ENCODE data around the gene TLDC2.
"Not testable (repeated sequence)": the region's sequence is repeated elsewhere in the genome, so short reads cannot be mapped to it uniquely, and the experiment has no call there.

The TLDC2 gene

DNA sequence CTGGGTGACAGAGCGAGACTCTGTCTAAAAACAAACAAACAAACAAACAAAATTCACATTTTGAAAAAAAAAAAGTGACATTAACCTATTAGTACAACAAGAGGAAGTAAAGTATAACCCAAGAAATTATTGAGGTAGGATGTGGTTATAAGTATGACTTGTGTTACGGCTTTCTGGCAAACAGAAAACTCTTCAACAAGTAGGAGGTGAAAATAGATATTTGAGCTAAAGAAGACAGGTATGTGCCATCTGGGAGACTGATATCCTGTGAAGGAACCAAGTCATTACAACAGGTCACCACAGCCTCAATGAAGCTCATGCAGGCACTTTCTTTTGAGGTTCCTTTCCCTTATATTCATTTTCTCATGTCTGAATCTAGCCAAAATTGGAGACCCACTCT lies 28.8 kb downstream of the TLDC2 start:
- H3K4me3 ChIP-seq (ENCODE audit: low read length in 2 of 2) = no peak overlapping the region
- H3K27me3 ChIP-seq (ENCODE audit: control insufficient read depth in 2 of 2, insufficient read depth in 2 of 2, low read length in 2 of 2) = no peaks in the 10 kb centered on the region
- no peaks in the 10 kb centered on the region for H3K4me1 ChIP-seq (ENCODE audit: control insufficient read depth in 2 of 2, insufficient read depth in 2 of 2, low read length in 2 of 2)
- H3K27ac ChIP-seq (ENCODE audit: low read depth in 2 of 2, low read length in 2 of 2) = no peak overlapping the region
- H3K9me3 ChIP-seq (ENCODE audit: control insufficient read depth in 2 of 2, low read length in 2 of 2) = no peaks in the 10 kb centered on the region
- peaks cover 12 to 39% of the 10 kb centered on the region in 2 donors for H3K36me3 ChIP-seq (ENCODE audit: control insufficient read depth in 2 of 2, insufficient read depth in 2 of 2, low read length in 2 of 2)
- no peak overlapping the region for H3K9ac ChIP-seq (ENCODE audit: low read depth in 1 of 2, low read length in 2 of 2)

GRCh38 chr20:36905566-36905965 lies 29.6 kb downstream of the TLDC2 start:
- not testable (repeated sequence) for H3K4me1 ChIP-seq (ENCODE audit: control insufficient read depth in 2 of 2, insufficient read depth in 2 of 2, low read length in 2 of 2); H3K4me3 ChIP-seq (ENCODE audit: low read length in 2 of 2); H3K9me3 ChIP-seq (ENCODE audit: control insufficient read depth in 2 of 2, low read length in 2 of 2); H3K9ac ChIP-seq (ENCODE audit: low read depth in 1 of 2, low read length in 2 of 2); H3K27me3 ChIP-seq (ENCODE audit: control insufficient read depth in 2 of 2, insufficient read depth in 2 of 2, low read length in 2 of 2); H3K27ac ChIP-seq (ENCODE audit: low read depth in 2 of 2, low read length in 2 of 2)
- H3K36me3 ChIP-seq (ENCODE audit: control insufficient read depth in 2 of 2, insufficient read depth in 2 of 2, low read length in 2 of 2) = peaks cover 12 to 42% of the 10 kb centered on the region in 2 donors

- not testable (repeated sequence) for H3K9me3 ChIP-seq (ENCODE audit: control insufficient read depth in 2 of 2, low read length in 2 of 2); H3K4me3 ChIP-seq (ENCODE audit: low read length in 2 of 2); H3K27me3 ChIP-seq (ENCODE audit: control insufficient read depth in 2 of 2, insufficient read depth in 2 of 2, low read length in 2 of 2); H3K9ac ChIP-seq (ENCODE audit: low read depth in 1 of 2, low read length in 2 of 2); H3K4me1 ChIP-seq (ENCODE audit: control insufficient read depth in 2 of 2, insufficient read depth in 2 of 2, low read length in 2 of 2); H3K27ac ChIP-seq (ENCODE audit: low read depth in 2 of 2, low read length in 2 of 2)
- H3K36me3 ChIP-seq (ENCODE audit: control insufficient read depth in 2 of 2, insufficient read depth in 2 of 2, low read length in 2 of 2) = peaks cover 13 to 42% of the 10 kb centered on the region in 2 donors
Measured at GRCh38 chr20:36906086-36906485, 30.1 kb downstream of the TLDC2 start.

DNA sequence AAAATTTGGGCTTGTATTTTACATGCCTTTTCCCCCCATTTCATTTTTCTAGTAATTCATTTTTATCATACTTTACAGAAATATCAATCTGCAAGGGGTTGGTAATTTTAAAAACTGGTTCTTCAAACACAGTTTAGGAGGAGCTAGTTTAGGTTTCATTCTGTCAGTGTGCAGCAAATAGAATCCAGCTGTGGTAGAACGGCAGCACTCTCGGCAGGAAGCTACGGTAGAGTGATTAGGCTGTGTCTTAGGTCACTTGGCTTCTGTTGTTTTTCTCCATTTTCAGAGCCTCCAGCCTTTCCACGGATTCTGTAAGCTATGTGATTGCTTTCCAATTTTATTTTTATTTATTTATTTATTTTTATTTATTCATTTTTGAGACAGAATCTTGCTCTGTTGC lies 32.7 kb downstream of the TLDC2 start:
- no peaks in the 10 kb centered on the region for H3K9me3 ChIP-seq (ENCODE audit: control insufficient read depth in 2 of 2, low read length in 2 of 2)
- no peaks in the 10 kb centered on the region for H3K27me3 ChIP-seq (ENCODE audit: control insufficient read depth in 2 of 2, insufficient read depth in 2 of 2, low read length in 2 of 2)
- H3K36me3 ChIP-seq (ENCODE audit: control insufficient read depth in 2 of 2, insufficient read depth in 2 of 2, low read length in 2 of 2) = peaks cover 17 to 38% of the 10 kb centered on the region in 2 donors
- no peak overlapping the region for H3K9ac ChIP-seq (ENCODE audit: low read depth in 1 of 2, low read length in 2 of 2)
- H3K4me1 ChIP-seq (ENCODE audit: control insufficient read depth in 2 of 2, insufficient read depth in 2 of 2, low read length in 2 of 2) = no peaks in the 10 kb centered on the region
- no peak overlapping the region for H3K27ac ChIP-seq (ENCODE audit: low read depth in 2 of 2, low read length in 2 of 2)
- H3K4me3 ChIP-seq (ENCODE audit: low read length in 2 of 2) = no peak overlapping the region

- H3K4me1 ChIP-seq (ENCODE audit: control insufficient read depth in 2 of 2, insufficient read depth in 2 of 2, low read length in 2 of 2) = no peaks in the 10 kb centered on the region
- no peak overlapping the region for H3K27ac ChIP-seq (ENCODE audit: low read depth in 2 of 2, low read length in 2 of 2)
- H3K9ac ChIP-seq (ENCODE audit: low read depth in 1 of 2, low read length in 2 of 2) = no peak overlapping the region
- H3K27me3 ChIP-seq (ENCODE audit: control insufficient read depth in 2 of 2, insufficient read depth in 2 of 2, low read length in 2 of 2) = no peaks in the 10 kb centered on the region
- H3K36me3 ChIP-seq (ENCODE audit: control insufficient read depth in 2 of 2, insufficient read depth in 2 of 2, low read length in 2 of 2) = peaks cover 23 to 27% of the 10 kb centered on the region in 2 donors
- no peaks in the 10 kb centered on the region for H3K9me3 ChIP-seq (ENCODE audit: control insufficient read depth in 2 of 2, low read length in 2 of 2)
- no peak overlapping the region for H3K4me3 ChIP-seq (ENCODE audit: low read length in 2 of 2)
Measured at GRCh38 chr20:36916199-36916598, 40.3 kb downstream of the TLDC2 start.

GRCh38 chr20:36917240-36917639 lies 41.3 kb downstream of the TLDC2 start:
- H3K27ac ChIP-seq (ENCODE audit: low read depth in 2 of 2, low read length in 2 of 2) = no peak overlapping the region
- no peak overlapping the region for H3K9ac ChIP-seq (ENCODE audit: low read depth in 1 of 2, low read length in 2 of 2)
- H3K27me3 ChIP-seq (ENCODE audit: control insufficient read depth in 2 of 2, insufficient read depth in 2 of 2, low read length in 2 of 2) = no peaks in the 10 kb centered on the region
- peaks cover 18 to 20% of the 10 kb centered on the region in 2 donors for H3K36me3 ChIP-seq (ENCODE audit: control insufficient read depth in 2 of 2, insufficient read depth in 2 of 2, low read length in 2 of 2)
- no peaks in the 10 kb centered on the region for H3K9me3 ChIP-seq (ENCODE audit: control insufficient read depth in 2 of 2, low read length in 2 of 2)
- no peaks in the 10 kb centered on the region for H3K4me1 ChIP-seq (ENCODE audit: control insufficient read depth in 2 of 2, insufficient read depth in 2 of 2, low read length in 2 of 2)
- no peak overlapping the region for H3K4me3 ChIP-seq (ENCODE audit: low read length in 2 of 2)

- peaks cover 16 to 19% of the 10 kb centered on the region in 2 donors for H3K36me3 ChIP-seq (ENCODE audit: control insufficient read depth in 2 of 2, insufficient read depth in 2 of 2, low read length in 2 of 2)
- H3K9ac ChIP-seq (ENCODE audit: low read depth in 1 of 2, low read length in 2 of 2) = no peak overlapping the region
- H3K4me1 ChIP-seq (ENCODE audit: control insufficient read depth in 2 of 2, insufficient read depth in 2 of 2, low read length in 2 of 2) = no peaks in the 10 kb centered on the region
- no peaks in the 10 kb centered on the region for H3K27me3 ChIP-seq (ENCODE audit: control insufficient read depth in 2 of 2, insufficient read depth in 2 of 2, low read length in 2 of 2)
- no peak overlapping the region for H3K27ac ChIP-seq (ENCODE audit: low read depth in 2 of 2, low read length in 2 of 2)
- no peaks in the 10 kb centered on the region for H3K9me3 ChIP-seq (ENCODE audit: control insufficient read depth in 2 of 2, low read length in 2 of 2)
- no peak overlapping the region for H3K4me3 ChIP-seq (ENCODE audit: low read length in 2 of 2)
Measured at GRCh38 chr20:36917943-36918342, 42.0 kb downstream of the TLDC2 start.

DNA sequence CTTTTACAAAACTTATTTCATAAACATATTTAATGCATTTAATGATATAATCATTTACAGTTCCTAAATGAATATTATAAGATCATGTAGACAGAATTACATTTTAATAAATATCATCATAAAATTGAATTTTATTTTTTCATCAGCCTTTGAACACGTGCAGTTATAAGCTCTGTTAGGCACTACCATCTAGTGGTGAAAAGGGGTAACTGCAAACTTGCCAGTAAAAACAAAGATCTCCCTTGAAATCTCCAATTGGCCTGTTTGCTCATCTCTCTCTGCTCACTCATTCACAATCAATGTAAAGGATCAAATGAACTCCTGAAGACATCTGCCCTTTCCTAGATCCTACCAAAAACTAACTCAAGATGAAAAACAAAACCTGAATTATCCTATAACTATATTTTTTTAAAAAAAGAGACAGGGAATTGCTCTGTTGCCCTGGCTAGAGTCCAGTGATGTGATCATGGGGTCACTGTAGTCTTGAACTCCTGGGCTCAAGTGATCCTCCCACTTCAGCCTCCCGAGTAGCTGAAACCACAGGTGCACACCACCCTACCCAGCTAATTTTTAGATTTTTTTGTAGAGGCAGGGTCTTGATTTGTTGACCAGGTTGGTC lies 43.9 kb downstream of the TLDC2 start:
- Histone ChIP-seq H3K27me3 (ENCODE audit: control insufficient read depth in 2 of 2, insufficient read depth in 2 of 2, low read length in 2 of 2) (no peaks in the 10 kb centered on the region), H3K9me3 (ENCODE audit: control insufficient read depth in 2 of 2, low read length in 2 of 2) (no peaks in the 10 kb centered on the region), H3K4me3 (ENCODE audit: low read length in 2 of 2) (no peak overlapping the region), H3K27ac (ENCODE audit: low read depth in 2 of 2, low read length in 2 of 2) (no peak overlapping the region), H3K9ac (ENCODE audit: low read depth in 1 of 2, low read length in 2 of 2) (no peak overlapping the region), H3K4me1 (ENCODE audit: control insufficient read depth in 2 of 2, insufficient read depth in 2 of 2, low read length in 2 of 2) (peaks cover 0 to 2% of the 10 kb centered on the region in 2 donors), H3K36me3 (ENCODE audit: control insufficient read depth in 2 of 2, insufficient read depth in 2 of 2, low read length in 2 of 2) (peaks cover 5 to 18% of the 10 kb centered on the region in 2 donors)

DNA sequence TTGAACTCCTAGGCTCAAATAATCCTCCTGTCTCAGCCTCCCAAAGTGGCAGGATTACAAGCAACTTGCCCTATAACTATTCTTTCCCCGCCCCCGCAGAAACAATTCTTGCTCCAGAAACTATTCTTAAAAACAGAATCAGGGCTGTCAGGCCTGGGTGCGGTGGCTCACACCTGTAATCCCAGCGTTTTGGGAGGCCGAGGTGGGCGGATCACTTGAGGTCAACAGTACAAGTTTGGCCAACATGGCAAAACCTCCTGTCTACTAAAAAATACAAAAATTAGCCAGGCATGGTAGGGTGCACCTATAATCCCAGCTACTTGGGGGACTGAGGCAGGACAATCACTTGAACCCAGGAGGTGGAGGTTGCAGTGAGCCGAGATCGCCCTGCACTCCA lies 44.4 kb downstream of the TLDC2 start:
- H3K27me3 ChIP-seq (ENCODE audit: control insufficient read depth in 2 of 2, insufficient read depth in 2 of 2, low read length in 2 of 2) = no peaks in the 10 kb centered on the region
- H3K9me3 ChIP-seq (ENCODE audit: control insufficient read depth in 2 of 2, low read length in 2 of 2) = no peaks in the 10 kb centered on the region
- no peak overlapping the region for H3K27ac ChIP-seq (ENCODE audit: low read depth in 2 of 2, low read length in 2 of 2)
- H3K9ac ChIP-seq (ENCODE audit: low read depth in 1 of 2, low read length in 2 of 2) = no peak overlapping the region
- peaks cover 0 to 2% of the 10 kb centered on the region in 2 donors for H3K4me1 ChIP-seq (ENCODE audit: control insufficient read depth in 2 of 2, insufficient read depth in 2 of 2, low read length in 2 of 2)
- H3K4me3 ChIP-seq (ENCODE audit: low read length in 2 of 2) = no peak overlapping the region
- peaks cover under 1 to 15% of the 10 kb centered on the region in 2 donors for H3K36me3 ChIP-seq (ENCODE audit: control insufficient read depth in 2 of 2, insufficient read depth in 2 of 2, low read length in 2 of 2)

DNA sequence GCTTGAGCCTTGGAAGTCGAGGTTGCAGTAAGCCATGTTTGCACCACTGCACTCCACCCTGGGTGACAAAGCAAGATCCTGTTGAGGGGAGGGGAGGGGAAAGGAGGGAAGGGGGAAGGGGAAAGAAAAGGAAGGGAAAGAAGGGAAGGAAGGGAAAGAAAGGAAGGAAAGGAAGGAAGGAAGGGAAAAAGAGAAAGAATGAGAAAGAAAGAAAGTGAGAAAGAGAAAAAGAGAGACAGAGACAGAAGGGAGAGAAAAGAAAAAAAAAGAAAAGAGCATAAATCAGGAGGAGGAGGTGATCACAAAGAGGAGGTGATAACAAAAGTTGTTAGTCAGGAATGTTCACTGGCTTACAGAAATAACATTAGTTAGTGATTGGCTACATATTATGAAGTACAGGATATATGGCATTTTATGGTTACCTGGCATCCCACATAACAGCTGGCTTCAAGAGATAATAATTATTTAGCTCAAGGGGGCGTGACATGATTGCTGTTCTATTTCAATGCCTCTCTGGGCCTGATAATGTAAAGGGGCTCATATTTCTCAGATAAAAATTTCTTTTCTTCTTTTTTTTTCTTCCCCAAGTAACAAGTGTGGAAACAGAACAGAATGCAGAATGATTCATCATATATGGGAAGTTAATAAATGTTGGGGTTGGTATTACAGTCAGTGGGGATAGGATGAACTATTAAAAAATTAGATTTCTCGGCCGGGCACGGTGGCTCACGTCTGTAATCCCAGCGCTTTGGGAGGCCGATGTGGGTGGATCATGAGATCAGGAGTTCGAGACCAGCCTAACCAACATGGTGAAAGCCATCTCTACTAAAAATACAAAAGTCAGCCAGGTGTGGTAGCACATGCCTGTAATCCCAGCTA lies 48.5 kb downstream of the TLDC2 start:
- H3K27ac ChIP-seq (ENCODE audit: low read depth in 2 of 2, low read length in 2 of 2) = peak overlapping the region; percentile 43 to 51
- H3K4me3 ChIP-seq (ENCODE audit: low read length in 2 of 2) = no peak overlapping the region
- H3K36me3 ChIP-seq (ENCODE audit: control insufficient read depth in 2 of 2, insufficient read depth in 2 of 2, low read length in 2 of 2) = peaks cover 14 to 26% of the 10 kb centered on the region in 2 donors
- no peaks in the 10 kb centered on the region for H3K9me3 ChIP-seq (ENCODE audit: control insufficient read depth in 2 of 2, low read length in 2 of 2)
- H3K9ac ChIP-seq (ENCODE audit: low read depth in 1 of 2, low read length in 2 of 2) = no peak overlapping the region
- no peaks in the 10 kb centered on the region for H3K27me3 ChIP-seq (ENCODE audit: control insufficient read depth in 2 of 2, insufficient read depth in 2 of 2, low read length in 2 of 2)
- peaks cover 0 to 2% of the 10 kb centered on the region in 2 donors for H3K4me1 ChIP-seq (ENCODE audit: control insufficient read depth in 2 of 2, insufficient read depth in 2 of 2, low read length in 2 of 2)
